IPS-15b (cell line): ENCODE data around the gene BCLAF3.

Source experiments
- H3K27me3 ChIP-seq: one replicate; pipeline ENCODE4 v1.6.1; 2013; ENCODE audit warnings: low read length; ENCODE audit not compliant: control insufficient read depth, insufficient read depth
- H3K36me3 ChIP-seq: one replicate; pipeline ENCODE4 v1.6.1; 2013; ENCODE audit warnings: low read length; ENCODE audit not compliant: control insufficient read depth, insufficient read depth
- H3K4me1 ChIP-seq: one replicate; pipeline ENCODE4 v1.6.1; 2013; ENCODE audit warnings: mild to moderate bottlenecking, low read length; ENCODE audit not compliant: control insufficient read depth, insufficient read depth
- H3K4me3 ChIP-seq: one replicate; pipeline ENCODE4 v1.5.1; 2013; ENCODE audit warnings: low read depth, low read length
- H3K9ac ChIP-seq: one replicate; pipeline ENCODE4 v1.6.1; 2013; ENCODE audit warnings: low read depth, mild to moderate bottlenecking, low read length
- H3K9me3 ChIP-seq: one replicate; pipeline ENCODE4 v1.6.1; 2013; ENCODE audit warnings: mild to moderate bottlenecking, low read length; ENCODE audit not compliant: control insufficient read depth, insufficient read depth

BCLAF3 gene

DNA sequence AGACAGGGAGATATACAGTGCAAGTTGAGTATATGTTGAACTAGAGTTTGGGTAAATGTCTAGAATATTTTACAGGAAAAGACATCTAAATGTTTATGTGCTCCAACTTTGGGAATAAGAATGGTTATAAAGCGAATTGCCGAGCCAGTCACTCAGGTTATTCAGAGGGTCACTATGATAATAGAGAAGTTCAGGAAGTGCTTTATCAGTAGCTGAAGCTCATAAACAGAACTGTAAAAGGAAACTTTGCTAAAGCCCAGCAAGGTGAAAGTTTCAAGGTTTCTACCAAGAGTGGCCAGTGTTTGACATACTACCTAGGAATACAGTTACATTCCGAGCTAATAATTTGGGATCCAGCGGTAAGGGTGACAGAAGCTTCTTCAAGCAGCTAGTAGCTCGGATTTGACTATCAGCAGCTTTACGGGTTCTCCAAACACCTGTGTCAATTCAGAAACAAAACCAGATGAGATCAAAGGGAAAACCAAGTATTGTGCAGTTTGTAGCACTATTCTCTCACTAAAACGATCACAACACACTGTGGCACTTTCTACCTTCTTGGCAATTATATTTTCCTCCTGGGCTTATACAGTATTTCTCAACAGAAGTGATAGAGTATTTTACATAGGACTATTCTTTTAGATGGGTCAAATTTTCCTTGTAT is 17.2 kb upstream of the BCLAF3 start:
- H3K4me1 ChIP-seq = no peaks in the 10 kb centered on the region
- no peaks in the 10 kb centered on the region for H3K36me3 ChIP-seq
- H3K4me3 ChIP-seq = no peak overlapping the region
- no peaks in the 10 kb centered on the region for H3K9me3 ChIP-seq
- no peaks in the 10 kb centered on the region for H3K27me3 ChIP-seq
- no peak overlapping the region for H3K9ac ChIP-seq

DNA sequence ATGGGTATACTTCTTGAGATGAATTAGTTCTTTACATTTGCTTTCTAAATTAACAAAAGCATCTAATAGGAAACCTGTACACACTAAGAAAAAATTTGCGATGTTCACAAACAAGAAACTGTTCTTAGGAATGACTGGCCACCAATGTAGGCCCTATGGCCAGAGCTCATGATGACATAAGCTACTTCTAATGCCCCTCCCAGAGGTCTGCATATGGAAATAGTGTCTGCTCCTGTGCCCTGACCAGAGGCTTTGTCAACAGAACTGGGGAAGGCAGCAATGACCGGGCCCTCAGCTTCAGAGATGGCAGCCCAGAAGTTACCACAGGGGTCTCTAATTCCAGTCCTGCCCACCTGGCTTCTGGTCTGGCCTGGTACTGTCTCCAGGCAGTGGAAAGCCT is 15.0 kb upstream of the BCLAF3 start:
- H3K9ac ChIP-seq = no peak overlapping the region
- H3K27me3 ChIP-seq = no peaks in the 10 kb centered on the region
- H3K4me1 ChIP-seq = no peaks in the 10 kb centered on the region
- no peaks in the 10 kb centered on the region for H3K36me3 ChIP-seq
- H3K9me3 ChIP-seq = no peaks in the 10 kb centered on the region
- H3K4me3 ChIP-seq = no peak overlapping the region

GRCh38 chrX:20001588-20001987 is 10.7 kb upstream of the BCLAF3 start:
- no peaks in the 10 kb centered on the region for H3K4me1 ChIP-seq
- no peaks in the 10 kb centered on the region for H3K9me3 ChIP-seq
- no peaks in the 10 kb centered on the region for H3K36me3 ChIP-seq
- no peak overlapping the region for H3K4me3 ChIP-seq
- no peak overlapping the region for H3K9ac ChIP-seq
- H3K27me3 ChIP-seq = no peaks in the 10 kb centered on the region

DNA sequence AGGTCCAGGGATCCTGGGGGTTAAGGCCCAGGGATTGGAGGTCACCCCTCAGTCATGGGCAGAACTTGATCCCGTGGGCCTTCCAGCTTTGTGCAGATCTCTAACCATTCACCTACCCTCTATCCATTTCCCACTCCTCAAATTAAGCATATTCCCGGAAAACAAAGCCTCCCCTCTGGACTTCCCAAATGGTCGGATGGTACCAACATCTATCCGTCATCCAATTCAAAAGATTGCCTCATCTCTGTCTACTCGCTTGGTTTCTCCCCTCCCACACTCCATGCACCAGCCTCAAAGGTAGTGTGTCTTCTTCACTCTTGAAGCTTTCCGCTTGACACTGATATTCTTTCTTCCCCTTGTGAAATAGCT is 473 bp upstream of the BCLAF3 start:
- Histone ChIP-seq H3K9me3 (no peaks in the 10 kb centered on the region), H3K36me3 (no peaks in the 10 kb centered on the region), H3K4me3 (no peak overlapping the region), H3K4me1 (no peaks in the 10 kb centered on the region), H3K9ac (no peak overlapping the region), H3K27me3 (no peaks in the 10 kb centered on the region)

DNA sequence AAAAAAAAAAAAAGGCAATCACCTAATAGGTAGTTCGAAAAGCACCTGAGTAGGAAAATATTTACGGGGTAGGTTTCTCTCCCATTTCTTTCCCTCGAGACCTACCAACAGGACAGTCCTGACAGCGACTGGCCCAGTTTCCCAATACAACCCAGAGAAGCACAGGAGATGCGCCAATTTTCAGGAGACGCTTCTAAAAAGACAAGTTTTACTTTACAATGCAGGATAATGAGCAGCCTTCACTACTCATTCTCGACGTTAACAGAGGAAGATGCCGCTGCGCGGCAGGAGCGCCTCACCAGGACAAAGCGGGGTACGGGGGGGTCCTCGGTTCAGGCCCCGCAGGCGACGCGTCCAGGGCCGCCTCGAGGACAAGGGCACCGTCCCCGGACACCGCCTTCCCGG is 708 bp downstream of the BCLAF3 start:
- Histone ChIP-seq H3K9me3 (no peaks in the 10 kb centered on the region), H3K4me3 (peak overlapping the region; percentile 69), H3K27me3 (no peaks in the 10 kb centered on the region), H3K36me3 (no peaks in the 10 kb centered on the region), H3K9ac (peak overlapping the region; percentile 47), H3K4me1 (no peaks in the 10 kb centered on the region)

- Histone ChIP-seq H3K36me3 (no peaks in the 10 kb centered on the region), H3K4me3 (no peak overlapping the region), H3K4me1 (no peaks in the 10 kb centered on the region), H3K27me3 (no peaks in the 10 kb centered on the region), H3K9me3 (no peaks in the 10 kb centered on the region), H3K9ac (no peak overlapping the region)
Observed at GRCh38 chrX:19987856-19988255, 3.0 kb downstream of the BCLAF3 start.

DNA sequence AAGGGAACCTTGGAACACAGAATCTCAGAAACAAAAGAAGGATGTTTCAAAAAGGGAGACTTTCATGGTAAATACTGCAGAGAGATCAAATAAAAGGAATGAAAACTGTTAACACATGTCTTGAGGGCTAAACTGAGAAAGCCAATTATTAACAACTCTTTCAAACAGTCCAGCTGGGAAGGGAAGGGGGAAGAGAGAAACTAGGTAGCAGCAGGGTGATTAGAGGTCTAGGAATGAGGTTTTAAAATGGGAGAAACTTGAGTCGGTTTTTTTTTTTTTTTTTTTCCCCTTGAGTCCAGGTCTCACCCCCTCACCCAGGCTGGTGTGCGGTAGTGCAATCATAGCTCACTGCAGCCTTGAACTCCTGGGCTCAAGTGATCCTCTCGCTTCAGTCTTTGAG is 4.3 kb downstream of the BCLAF3 start:
- Histone ChIP-seq H3K4me3 (no peak overlapping the region), H3K27me3 (no peaks in the 10 kb centered on the region), H3K4me1 (no peaks in the 10 kb centered on the region), H3K9ac (no peak overlapping the region), H3K36me3 (no peaks in the 10 kb centered on the region), H3K9me3 (no peaks in the 10 kb centered on the region)

DNA sequence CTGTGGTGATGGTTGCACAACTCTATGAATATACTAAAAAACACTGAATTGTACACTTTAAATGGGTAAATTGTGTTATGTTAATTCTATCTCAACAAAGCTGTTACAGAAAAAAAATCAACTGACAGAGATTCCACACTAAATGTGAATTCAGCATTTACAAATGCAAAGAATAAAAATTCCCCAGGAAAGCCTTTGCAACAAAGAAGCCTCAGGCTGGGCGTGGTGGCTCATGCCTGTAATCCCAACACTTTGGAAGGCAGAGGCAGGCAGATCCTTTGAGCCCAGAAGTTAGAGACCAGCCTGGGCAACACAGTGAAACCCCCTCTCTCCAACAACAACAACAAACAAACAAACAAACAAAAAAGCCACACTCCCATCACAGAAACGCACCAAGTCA is 8.9 kb downstream of the BCLAF3 start:
- Histone ChIP-seq H3K27me3 (no peaks in the 10 kb centered on the region), H3K36me3 (no peaks in the 10 kb centered on the region), H3K4me1 (no peaks in the 10 kb centered on the region), H3K9me3 (no peaks in the 10 kb centered on the region), H3K4me3 (no peak overlapping the region), H3K9ac (no peak overlapping the region)

- no peak overlapping the region for H3K9ac ChIP-seq
- H3K36me3 ChIP-seq = no peaks in the 10 kb centered on the region
- no peaks in the 10 kb centered on the region for H3K4me1 ChIP-seq
- no peaks in the 10 kb centered on the region for H3K9me3 ChIP-seq
- H3K27me3 ChIP-seq = no peaks in the 10 kb centered on the region
- H3K4me3 ChIP-seq = no peak overlapping the region
Observed at GRCh38 chrX:19975845-19976244, 15.0 kb downstream of the BCLAF3 start.

DNA sequence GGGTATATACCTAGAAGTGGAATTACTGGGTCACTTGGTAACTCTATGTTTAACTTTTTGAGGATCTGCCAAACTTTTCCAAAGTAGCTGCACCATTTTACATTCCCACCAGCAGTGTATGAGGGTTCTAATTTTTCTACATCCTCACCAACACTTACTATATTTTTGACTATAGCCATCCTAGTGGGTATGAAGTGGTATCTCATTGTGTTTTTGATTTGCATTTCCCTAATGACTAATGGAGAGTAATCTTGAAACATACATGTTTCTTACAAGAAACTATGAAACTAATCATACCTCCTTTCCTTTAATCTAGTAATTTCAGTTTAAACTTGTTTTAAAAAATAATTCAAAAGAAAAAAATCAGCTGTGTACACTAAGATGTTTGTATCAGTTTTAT is 17.9 kb downstream of the BCLAF3 start:
- H3K9me3 ChIP-seq = no peaks in the 10 kb centered on the region
- H3K36me3 ChIP-seq = no peaks in the 10 kb centered on the region

DNA sequence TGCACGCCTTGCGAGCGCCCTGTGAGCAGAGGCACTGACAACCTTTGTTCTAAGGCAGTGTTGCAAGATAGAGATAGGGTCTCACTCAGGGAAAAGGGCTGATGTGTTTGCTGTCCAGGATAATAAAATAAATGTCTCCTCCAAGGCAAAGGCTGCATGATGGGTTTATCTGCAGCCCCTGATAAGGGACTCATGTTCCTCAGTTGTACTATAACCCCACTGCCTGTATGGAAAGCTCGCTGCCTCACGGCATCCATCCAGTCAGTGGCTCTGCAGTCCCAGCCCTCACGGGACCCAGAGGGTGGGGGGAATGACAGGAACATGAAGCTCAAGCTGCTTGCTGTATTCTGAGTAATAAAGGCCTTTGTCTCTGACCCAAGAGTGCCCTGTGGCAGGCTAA is 22.6 kb downstream of the BCLAF3 start:
- Histone ChIP-seq H3K27me3 (no peaks in the 10 kb centered on the region), H3K4me1 (no peaks in the 10 kb centered on the region), H3K4me3 (no peak overlapping the region), H3K36me3 (peaks cover 3% of the 10 kb centered on the region), H3K9me3 (no peaks in the 10 kb centered on the region), H3K9ac (no peak overlapping the region)

More for the DNA sequence above, 17.9 kb downstream of the BCLAF3 start:
- no peak overlapping the region for H3K4me3 ChIP-seq
- no peaks in the 10 kb centered on the region for H3K4me1 ChIP-seq
- H3K27me3 ChIP-seq = no peaks in the 10 kb centered on the region
- H3K9ac ChIP-seq = no peak overlapping the region

GRCh38 chrX:19966056-19966455 is 24.8 kb downstream of the BCLAF3 start:
- peaks cover 3% of the 10 kb centered on the region for H3K36me3 ChIP-seq
- H3K4me1 ChIP-seq = no peaks in the 10 kb centered on the region
- H3K27me3 ChIP-seq = no peaks in the 10 kb centered on the region
- no peaks in the 10 kb centered on the region for H3K9me3 ChIP-seq
- H3K4me3 ChIP-seq = no peak overlapping the region
- H3K9ac ChIP-seq = no peak overlapping the region
